Measurements from ENCODE around the gene RFPL3.

- no peak for TF ChIP-seq CTCF (IDR thresholded peaks at IDR 0.05)
- no peak for TF ChIP-seq RFX5 (IDR thresholded peaks at IDR 0.05)
- TF ChIP-seq POLR2A (IDR thresholded peaks at IDR 0.05; ENCODE audit: low read length) = no peak
- no peak for TF ChIP-seq ZFP36 (IDR thresholded peaks at IDR 0.05; ENCODE audit: borderline replicate concordance, partially characterized antibody)
- TF ChIP-seq ZNF302 (CRISPR knock-in tag; IDR thresholded peaks at IDR 0.05) = no peak
- TF ChIP-seq EP300 (IDR thresholded peaks at IDR 0.05) = no peak
- no peak for TF ChIP-seq JUNB (IDR thresholded peaks at IDR 0.05)
Measured at GRCh38 chr22:32338757-32339156, 18.9 kb upstream of the RFPL3 start.
